ENCODE data around the gene MACROD2.
A peak's percentile ranks its signal among the peaks of the same experiment; 100 is the strongest.
"Not testable (repeated sequence)": the region's sequence is repeated elsewhere in the genome, so short reads cannot be mapped to it uniquely, and the experiment has no call there.

MACROD2 gene

DNA sequence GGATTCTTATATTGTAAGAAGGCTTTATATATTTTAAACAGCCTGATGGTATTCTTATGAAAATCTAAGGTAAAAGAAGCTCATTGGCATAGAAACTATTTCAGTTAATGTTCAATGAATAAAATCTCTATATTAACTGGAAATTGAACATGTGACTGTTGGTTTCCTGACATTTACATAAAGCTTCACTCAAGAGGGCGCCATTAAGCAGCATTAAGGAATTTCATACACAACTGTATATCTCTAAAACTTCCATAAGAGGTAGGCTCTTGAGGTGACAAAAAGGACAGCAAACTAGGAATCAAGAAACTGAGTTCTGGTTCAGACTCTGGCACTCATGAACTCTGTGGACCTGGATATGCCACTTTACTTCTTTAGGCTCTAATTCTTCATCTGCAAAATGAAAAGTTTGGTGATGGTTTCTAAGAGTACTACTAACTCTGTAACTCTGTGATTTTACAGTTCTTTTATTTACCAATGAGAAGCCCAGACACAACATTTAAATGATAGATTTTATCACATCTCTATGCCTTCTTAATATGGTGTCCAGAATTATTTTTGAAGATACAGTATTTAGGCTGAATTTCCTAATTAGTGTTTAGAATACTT, 194.6 kb downstream of the MACROD2 start:
- no peak for DNase-seq

DNA sequence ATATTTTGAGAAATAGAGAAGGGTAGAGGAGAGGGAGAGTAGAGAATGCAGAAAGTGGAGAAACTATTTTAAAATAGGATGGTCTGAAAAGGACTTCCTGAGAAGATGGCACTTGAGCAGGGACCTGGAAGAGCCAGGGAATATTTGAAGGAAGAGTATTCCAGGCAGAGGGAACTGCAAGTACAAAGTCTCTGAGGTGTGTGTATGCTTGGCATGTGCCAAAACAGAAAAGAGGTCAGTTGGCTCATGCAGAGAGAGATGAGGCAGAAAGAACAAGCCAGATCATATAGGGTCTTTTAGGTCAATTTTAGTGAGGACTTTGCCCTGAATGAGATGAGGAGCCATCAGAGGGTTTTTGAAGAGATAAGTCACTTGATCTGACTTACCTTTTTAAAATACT, 196.2 kb downstream of the MACROD2 start:
- DNase-seq: no peak

DNA sequence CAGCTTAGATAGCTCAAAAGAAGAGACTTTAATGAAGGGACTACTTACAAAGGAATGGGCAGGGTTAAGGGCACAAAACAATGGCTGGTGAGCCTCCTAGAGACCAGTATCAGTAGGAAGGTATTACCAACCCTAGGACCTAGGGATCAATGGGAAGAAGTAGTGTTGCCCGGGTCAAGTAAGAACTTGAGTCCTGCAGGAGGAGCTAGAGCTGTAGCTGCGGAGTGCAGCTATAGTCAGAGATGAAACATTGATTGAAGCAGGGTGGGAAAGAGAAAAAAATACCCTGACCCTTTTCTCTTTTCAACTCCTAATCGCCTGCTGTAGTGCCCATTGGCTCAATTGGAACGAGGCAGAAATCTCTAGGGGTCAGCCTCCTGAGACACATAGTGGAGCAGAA, 198.1 kb downstream of the MACROD2 start:
- no peak for DNase-seq

DNA sequence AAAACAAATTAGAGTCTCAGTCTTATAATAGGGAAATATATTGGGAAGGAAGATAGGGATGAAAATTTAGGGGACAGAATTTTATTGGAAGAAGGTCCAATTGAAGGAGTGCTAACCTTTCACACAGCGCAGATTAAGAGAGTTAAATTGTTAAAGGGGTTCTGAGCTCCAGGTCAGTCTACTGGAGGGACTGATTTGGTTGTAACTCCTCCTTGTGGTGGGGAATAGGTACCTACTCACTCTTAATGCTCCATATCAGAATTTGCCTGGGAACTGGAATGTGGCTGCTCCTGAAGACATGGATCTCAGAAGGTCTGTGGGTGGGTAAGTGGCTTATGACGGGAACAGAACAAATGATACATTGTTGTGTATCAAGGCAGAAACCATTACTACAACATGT, 198.6 kb downstream of the MACROD2 start:
- no peak for DNase-seq

DNA sequence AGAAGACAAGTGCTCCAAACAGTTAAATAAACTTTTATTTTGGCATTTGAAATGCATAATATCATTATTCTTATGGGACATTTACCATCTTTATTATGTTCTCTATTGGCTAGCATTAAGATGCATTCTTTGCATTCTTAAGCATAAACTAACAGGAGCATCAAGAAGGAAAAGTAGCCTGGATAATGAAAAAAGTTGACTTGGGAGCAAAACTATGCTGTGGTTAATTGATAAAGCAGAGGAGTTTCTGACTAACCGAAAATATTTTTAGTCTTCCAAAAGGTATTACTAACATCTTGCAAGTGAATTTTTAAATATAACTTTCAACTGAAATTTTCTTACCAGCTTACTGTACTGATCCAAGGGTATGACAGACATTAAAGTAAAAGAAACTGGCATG, 201.8 kb downstream of the MACROD2 start:
- no peak for DNase-seq

DNA sequence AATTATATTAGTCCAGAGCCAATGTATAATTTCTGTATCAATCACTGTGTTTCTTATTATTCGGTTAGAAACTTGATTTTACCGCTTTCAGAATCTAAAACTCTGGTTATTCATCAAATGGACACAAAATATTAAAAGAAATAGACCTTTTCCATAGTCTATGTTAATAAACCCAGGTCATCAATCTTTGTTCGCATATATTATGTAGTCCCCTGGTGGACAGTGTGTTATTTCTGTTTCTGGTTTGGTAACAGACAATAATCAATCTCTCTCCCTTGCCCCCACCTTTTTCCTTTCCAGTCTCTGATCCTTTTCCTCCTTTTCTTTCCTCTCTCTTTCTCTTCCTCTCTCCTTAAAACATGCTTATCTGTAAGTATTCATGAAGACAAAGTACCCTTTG, 203.1 kb downstream of the MACROD2 start:
- no peak for DNase-seq

DNA sequence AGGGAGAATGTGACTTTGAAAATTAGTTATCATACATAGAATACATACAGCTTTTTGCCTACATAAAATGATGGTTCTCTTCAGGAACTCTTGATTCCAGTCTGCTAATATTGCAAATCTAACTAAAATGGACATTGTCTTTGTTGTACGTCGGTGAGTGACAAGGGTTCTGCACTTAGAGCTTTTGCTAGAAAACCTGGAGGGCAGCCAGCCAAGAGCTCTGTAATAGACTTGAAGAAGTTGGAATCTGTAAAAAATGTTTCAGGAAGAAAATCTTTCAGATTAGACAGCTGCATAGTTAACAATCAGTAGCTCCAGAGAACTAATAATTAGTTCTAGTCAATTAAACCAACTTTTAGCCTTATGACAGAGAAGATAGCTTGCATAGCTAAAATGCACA, 203.8 kb downstream of the MACROD2 start:
- no peak for DNase-seq

DNA sequence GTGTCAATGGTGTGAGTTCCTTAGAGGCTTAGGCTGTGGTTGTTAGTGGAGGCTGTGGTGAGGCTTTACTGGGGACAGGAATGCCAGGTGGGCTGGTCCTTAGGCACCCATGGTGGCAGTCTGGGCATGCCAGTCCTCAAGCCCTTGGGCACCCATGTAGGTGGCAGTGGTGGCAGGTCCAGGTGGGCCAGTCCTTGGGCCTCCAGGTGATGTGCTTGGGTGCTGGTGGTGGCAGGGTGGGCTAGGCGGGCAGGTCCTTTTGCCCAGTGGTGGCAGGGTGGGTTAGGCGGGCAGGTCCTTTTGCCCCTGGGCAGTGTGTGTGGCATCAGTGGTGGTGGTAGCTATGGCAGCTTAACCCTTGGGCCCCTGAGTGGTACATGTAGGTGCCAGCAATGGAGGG, 208.3 kb downstream of the MACROD2 start:
- DNase-seq: no peak

DNA sequence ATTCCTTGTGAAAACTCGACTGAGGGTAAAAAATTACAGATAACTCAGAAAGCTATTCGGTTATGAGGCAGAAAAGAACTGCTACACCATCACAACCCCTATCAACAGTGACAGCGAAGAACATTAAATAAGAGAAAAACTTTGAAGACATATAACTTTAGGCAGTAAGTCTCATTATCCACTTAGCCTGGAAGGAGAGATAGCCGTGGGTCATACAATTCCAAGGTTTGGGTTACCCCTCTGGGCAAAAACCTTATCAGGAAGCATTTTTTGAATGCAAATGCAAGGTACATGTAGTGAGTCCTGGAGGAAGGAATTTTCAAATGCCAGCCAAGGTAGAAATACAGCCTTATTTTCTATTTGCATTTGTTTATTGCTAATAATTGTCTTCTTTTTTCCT, 212.3 kb downstream of the MACROD2 start:
- DNase-seq: no peak

DNA sequence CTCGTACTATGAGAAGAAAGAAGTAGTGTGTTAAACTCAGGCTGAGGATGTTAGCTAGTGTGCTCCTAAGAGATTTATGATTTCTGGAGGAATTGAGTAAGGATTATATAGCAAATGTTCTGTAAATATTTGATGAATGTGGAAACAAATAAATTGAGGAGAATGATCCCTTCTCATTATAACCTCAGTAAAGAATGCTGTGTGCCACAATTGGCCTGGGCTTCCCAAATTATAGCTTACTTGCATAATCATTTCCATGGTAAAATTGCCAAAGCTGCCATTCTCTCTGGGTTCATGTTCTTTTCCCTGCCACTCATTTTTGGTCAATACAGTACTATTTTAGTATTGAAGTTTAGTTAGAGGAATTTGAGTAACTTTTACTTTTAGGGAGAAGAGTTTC, 213.6 kb downstream of the MACROD2 start:
- no peak for DNase-seq

DNA sequence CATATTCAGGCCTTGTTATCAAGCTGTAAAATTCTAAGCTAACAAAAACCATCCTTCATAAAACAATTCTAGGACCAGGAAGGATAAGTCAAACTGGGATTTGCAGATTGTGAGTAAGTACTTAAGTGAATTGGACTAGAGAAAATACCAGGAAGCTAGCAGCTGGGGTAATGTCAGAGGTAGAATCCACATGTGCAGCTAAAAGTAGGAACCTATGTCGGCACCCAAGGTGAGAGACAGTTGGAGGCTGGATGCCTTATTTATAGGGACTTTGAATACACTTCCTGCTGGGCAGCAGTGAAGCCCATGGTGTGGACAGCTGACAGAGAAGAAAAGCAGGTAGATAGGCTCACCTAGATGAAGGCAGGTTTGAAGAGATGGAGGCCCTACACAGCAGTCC, 214.8 kb downstream of the MACROD2 start:
- DNase-seq: no peak

DNA sequence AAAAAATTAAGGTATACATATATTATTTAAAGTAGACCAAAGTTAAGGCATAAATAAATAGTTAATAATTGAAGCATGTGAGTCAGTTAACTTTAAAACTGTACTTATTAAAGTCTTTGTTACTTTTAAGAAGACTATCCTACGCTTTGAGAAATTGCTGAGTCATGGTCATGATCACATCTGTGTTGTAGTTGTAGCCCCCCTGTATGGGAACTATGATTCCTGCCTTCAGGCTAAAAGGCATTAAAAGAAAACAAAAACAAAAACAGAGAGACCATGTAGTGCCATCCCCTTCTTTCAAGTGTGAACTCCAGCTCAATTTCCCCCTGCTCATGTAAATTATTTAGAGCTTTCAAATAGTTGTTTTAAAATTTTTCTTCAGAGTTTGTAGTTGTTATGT, 218.7 kb downstream of the MACROD2 start:
- DNase-seq: no peak

DNA sequence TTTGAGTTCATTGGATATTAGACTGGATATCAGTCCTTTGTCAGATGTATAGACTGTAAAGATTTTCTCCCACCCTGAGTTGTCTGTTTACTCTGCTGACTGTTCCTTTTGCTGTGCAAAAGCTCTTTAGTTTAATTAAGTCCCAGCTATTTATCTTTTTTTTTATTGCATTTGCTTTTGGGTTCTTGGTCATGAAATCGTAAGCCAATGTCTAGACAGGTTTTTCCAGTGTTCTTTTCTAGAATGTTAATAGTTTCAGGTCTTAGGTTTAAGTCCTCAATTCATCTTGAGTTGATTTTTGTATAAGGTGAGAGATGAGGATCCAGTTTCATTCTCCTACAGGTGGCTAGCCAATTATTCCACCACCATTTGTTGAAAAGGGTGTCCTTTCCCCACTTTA, 220.6 kb downstream of the MACROD2 start:
- not testable (repeated sequence) for DNase-seq

DNA sequence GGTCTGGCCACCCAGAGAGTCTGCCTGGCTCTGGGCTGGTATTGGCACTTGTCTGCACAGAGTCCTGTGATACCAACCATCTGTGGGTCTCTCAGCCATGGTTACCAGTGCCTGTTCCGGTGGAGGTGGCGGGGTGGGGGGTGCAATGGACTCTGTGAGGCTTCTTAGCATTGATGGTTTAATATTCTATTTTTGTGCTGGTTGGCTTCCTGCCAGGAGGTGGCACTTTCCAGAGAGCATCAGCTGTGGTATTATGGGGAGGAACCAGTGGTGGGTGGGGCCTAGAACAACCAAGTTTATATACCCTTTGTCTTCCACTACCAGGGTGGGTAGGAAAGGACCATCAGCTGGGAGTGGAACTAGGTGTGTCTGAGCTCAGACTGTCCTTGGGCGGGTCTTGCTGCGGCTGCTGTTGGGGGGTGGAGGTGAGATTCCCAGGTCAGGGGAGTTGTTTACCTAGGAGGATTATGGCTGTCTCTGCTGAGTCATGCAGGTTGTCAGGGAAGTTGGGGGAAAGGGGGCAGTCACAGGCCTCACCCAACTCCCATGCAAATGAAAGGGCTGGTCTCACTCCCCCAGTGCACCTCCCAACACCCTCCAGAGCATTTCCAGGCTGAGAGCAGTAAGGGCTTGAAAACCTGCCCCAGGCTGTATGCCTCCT, 224.6 kb downstream of the MACROD2 start:
- no peak for DNase-seq

DNA sequence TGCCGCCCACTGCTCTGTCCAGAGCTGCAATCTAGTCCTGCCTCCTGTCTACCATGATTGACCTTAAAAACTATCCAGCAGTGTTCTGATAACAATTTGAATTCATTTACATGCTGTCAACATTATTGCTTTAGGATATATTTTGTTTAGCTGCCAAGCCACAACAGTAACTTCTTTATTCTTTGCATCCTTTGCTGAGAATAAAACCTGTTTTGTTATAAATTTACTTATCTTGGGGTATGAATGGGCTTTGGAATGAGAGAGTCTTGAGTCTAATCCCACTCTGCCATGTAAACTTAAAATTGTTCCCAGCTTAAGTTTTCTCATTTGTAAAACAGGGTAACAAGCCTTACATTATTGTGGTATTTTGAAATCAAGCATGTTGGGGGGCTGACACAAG, 225.7 kb downstream of the MACROD2 start:
- no peak for DNase-seq

DNA sequence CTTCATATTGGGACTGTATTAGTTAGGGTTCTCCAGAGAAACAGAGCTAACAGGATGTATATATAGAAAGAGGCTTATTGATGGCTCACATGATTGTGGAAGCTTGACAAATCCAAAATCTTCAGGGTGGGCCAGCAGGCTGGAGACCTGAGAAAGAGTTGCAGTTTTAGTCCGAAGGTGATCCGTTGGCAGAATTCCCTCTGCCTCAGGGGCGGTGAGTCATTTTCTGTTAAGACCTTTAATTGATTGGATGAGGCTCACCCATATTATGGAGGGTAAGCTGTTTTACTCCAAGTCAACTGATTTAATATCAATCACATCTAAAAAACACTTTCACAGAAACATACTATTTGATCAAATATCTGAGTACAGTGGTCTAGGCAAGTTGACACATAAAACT, 228.5 kb downstream of the MACROD2 start:
- no peak for DNase-seq

DNA sequence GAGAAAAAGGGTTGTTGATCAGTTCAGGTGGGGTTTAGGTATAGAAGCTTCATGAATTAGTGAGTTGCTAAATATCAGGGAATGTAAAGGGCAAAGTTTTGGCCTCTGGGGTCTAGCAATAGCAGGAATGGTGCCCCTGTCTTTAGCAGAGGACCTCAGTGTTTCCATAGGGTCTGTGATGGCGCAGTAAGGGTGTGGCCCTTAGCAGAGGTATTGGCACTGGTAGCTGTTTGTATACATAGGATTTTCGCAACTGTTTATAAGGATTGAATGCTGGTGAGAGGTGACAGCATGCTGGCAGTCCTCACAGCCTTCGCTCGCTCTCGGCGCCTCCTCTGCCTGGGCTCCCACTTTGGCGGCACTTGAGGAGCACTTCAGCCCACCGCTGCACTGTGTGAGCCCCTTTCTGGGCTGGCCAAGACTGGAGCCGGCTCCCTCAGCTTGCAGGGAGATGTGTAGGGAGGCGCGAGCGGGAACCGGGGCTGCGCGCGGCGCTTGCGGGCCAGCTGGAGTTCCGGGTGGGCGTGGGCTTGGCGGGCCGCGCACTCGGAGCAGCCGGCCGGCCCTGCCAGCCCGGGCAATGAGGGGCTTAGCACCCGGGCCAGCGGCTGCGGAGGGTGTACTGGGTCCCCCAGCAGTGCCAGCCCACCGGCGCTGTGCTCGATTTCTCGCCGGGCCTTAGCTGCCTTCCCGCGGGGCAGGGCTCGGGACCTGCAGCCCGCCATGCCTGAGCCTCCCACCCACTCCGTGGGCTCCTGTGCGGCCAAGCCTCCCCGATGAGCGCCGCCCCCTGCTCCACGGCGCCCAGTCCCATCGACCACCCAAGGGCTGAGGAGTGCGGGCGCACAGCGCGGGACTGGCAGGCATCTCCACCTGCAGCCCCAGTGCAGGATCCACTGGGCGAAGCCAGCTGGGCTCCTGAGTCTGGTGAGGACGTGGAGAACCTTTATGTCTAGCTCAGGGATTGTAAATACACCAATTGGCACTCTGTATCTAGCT, 231.0 kb downstream of the MACROD2 start:
- DNase-seq: peak in 2 of 58 donors; percentile 1 to 19

DNA sequence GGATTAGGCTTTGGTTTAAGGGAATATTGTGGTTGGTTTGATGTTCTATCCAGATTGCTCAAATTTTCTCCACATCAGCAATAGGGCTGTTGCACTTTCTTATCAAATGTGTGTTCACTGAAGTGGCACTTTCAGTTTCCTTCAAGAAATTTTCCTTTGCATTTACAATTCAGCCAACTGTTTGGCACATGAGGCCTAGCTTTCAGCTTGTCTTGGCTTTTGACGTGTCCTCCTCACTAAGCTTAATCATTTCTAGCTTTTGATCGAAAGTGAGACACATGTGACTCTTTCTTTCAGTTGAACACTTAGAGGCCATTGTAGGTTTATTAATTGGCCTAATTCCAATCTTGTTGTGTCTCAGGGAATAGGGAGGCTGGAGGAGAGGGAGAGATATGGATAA, 237.3 kb downstream of the MACROD2 start:
- DNase-seq: no peak

DNA sequence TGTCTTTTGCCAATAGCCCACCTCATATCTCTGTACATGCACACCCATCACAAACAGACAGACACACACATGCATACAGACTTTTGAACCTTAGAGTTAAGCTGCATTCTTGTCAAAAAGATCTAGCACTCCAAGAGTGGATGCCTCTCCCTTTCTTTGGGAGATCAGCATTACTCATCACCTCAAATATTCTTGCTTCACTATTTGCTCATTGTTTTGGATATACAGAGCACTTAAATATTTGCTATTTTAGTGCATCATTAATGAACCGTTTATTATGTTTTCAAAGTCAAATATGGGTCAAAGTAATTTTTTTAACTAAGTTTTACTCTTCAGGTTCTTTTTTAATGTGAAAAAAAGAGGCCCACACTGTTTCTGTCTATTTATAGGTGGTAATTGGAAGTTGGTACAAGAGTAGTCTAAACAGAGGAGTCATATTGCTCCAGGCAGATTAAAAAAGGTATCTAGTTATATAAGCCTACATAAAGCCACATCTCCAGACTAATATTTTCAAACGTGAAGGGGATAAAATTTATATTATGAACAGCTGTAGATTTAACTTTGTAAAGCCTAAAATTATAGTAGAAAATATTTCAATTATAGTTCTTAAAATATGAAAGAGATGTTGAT, 239.5 kb downstream of the MACROD2 start:
- DNase-seq: no peak

DNA sequence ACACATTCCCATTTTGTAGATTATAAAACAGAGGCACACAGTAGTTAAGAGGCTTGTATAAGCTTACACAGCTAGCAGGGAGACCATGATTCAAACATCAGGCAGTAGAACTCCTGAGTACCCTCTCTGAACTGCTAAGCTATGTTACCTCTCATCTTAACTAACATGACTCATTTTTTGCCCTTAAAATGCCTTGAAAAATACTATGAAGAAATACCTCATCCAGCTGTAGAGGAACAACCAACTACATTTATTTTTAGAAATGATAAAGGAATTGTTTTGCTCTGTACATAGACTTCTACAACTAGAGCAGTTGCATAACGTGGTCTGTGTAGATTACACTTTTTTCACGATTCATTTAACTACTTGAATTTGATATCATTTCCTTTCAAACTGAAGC, 240.0 kb downstream of the MACROD2 start:
- DNase-seq: no peak

DNA sequence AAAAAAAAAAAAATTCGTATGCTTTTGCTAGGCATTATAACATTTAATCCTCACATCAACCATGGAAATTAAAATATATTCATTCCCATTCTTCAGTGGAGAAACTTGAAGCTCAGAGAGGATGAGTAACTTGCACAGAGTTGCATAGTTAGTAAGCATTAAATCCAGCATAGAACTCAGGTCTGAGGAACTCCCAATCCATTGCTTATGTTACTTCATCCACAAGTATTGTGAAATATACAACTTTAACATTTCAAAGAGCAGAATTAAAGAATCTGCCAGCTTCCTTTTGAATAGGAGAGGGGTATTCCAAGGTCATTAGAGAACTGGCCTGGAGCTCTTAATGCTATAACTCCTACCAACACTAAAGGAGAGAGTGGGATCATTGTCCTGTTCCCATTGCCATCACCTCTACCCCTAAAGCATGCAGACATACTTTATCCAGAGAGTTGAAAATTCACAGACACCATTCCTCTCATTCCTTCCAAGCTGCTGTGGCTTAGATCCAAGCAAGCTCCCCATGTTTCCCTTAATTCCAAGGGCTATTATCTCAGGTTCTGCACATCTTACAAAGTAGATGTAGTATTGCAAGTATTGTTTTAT, 250.2 kb downstream of the MACROD2 start:
- DNase-seq: no peak

Measured in anterior cingulate cortex (tissue), 58 donors.